Measurements from ENCODE around the gene ACAT1.

The ACAT1 gene

DNA sequence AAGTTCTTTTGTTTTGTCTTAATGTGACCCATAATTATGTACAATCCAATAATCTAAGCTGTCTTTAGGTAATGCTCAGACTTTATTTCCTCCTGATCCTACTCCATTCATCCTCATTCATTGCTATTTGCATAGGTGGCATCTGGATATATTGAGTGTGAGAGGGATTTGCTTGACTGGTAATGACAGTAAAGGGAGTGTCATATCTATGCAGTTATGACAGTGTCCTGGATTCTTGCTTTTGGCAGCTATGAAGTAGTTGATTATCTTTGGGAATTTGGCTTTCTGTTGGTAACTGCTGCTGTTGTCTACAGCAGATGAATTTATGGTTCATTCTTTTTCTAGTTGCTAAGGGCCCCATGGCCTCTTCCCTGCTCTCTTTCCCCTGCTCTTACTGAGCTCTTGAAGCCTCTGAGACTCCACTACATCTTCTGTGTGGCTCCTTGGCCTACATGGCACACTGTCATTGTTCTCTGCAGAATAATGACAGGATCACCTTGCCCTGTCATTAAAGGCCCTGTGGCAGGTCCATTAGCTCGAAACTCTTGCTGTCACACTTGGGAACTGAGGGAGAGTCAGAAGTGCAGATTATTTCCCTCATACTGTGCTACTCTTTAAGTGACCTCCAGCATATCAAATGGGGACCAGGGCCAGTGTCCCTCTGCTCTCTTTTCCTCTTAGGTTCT lies 20.1 kb upstream of the ACAT1 start:
- Histone ChIP-seq H3K9ac (ENCODE audit: low read length) (no peak overlapping the region), H3K27ac (ENCODE audit: low read length) (no peak overlapping the region), H3K9me3 (replicated peaks; ENCODE audit: insufficient read depth, low read length) (no peaks in the 10 kb centered on the region), H3K4me1 (ENCODE audit: low read length) (no peaks in the 10 kb centered on the region), H3K4me3 (ENCODE audit: low read length) (no peak overlapping the region), H3K4me2 (ENCODE audit: low read depth, low read length) (no peak overlapping the region), H2AFZ (ENCODE audit: low read length) (no peak overlapping the region), H4K20me1 (ENCODE audit: insufficient read depth, low read length) (no peaks in the 10 kb centered on the region), H3K36me3 (replicated peaks; ENCODE audit: insufficient read depth, low read length) (peaks cover 2% of the 10 kb centered on the region; the same call in 1 of the 2 replicates), H3K79me2 (ENCODE audit: low read length) (no peaks in the 10 kb centered on the region), H3K27me3 (replicated peaks; ENCODE audit: insufficient read depth, low read length) (no peaks in the 10 kb centered on the region), H3K9me2 (replicated peaks; ENCODE audit: insufficient read depth, low read length) (no peaks in the 10 kb centered on the region), H3F3A (ENCODE audit: insufficient read depth, low read length) (no peaks in the 10 kb centered on the region)
- DNase-seq: no peak
- TF ChIP-seq CTCF (IDR thresholded peaks at IDR 0.05; ENCODE audit: low read length) (no peak), EZH2phosphoT487 (IDR thresholded peaks at IDR 0.05; ENCODE audit: low read length) (no peak), EZH2 (optimal IDR thresholded peaks at IDR 0.05; ENCODE audit: low read depth, low read length) (no peak)

- no peaks in the 10 kb centered on the region for H3K4me1 ChIP-seq (ENCODE audit: low read length)
- H3K79me2 ChIP-seq (ENCODE audit: low read length): no peaks in the 10 kb centered on the region
- no peak overlapping the region for H3K4me2 ChIP-seq (ENCODE audit: low read depth, low read length)
- no peaks in the 10 kb centered on the region for H3K9me3 ChIP-seq (replicated peaks; ENCODE audit: insufficient read depth, low read length)
- no peak for DNase-seq
- H4K20me1 ChIP-seq (ENCODE audit: insufficient read depth, low read length): no peaks in the 10 kb centered on the region
- no peaks in the 10 kb centered on the region for H3K27me3 ChIP-seq (replicated peaks; ENCODE audit: insufficient read depth, low read length)
- no peaks in the 10 kb centered on the region for H3K9me2 ChIP-seq (replicated peaks; ENCODE audit: insufficient read depth, low read length)
- H3K36me3 ChIP-seq (replicated peaks; ENCODE audit: insufficient read depth, low read length): no peaks in the 10 kb centered on the region
- no peak overlapping the region for H2AFZ ChIP-seq (ENCODE audit: low read length)
- TF ChIP-seq EZH2phosphoT487 (IDR thresholded peaks at IDR 0.05; ENCODE audit: low read length) (no peak), CTCF (IDR thresholded peaks at IDR 0.05; ENCODE audit: low read length) (no peak), EZH2 (optimal IDR thresholded peaks at IDR 0.05; ENCODE audit: low read depth, low read length) (no peak)
- H3K27ac ChIP-seq (ENCODE audit: low read length): no peak overlapping the region
- no peaks in the 10 kb centered on the region for H3F3A ChIP-seq (ENCODE audit: insufficient read depth, low read length)
- no peak overlapping the region for H3K4me3 ChIP-seq (ENCODE audit: low read length)
- H3K9ac ChIP-seq (ENCODE audit: low read length): no peak overlapping the region
Observed at GRCh38 chr11:108111126-108111525, 10.2 kb upstream of the ACAT1 start.

DNA sequence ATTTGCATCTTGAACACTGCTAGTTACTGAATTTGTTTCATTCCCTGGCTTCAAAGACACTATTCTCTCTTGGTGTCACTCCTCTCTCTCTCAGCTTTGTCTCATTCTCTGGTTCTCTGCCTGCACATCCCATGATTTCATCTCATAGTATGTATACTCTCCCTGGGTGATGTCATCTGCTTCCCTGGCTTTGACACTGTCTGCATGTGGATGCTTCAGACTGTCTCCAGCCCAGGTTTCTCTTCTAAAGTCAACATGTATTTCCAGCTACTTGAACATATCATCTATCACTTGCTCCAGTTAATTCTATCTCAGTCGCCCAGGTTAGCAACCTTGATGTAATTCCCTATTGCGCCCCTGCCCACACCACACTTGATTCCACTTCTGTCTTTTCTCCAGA lies 9.3 kb upstream of the ACAT1 start:
- Histone ChIP-seq H3K27ac (ENCODE audit: low read length) (no peak overlapping the region), H3K4me2 (ENCODE audit: low read depth, low read length) (no peak overlapping the region), H3K79me2 (ENCODE audit: low read length) (no peaks in the 10 kb centered on the region), H3K9ac (ENCODE audit: low read length) (no peak overlapping the region), H3K4me3 (ENCODE audit: low read length) (no peak overlapping the region), H4K20me1 (ENCODE audit: insufficient read depth, low read length) (no peaks in the 10 kb centered on the region), H3K27me3 (replicated peaks; ENCODE audit: insufficient read depth, low read length) (no peaks in the 10 kb centered on the region), H3F3A (ENCODE audit: insufficient read depth, low read length) (no peaks in the 10 kb centered on the region), H3K4me1 (ENCODE audit: low read length) (no peaks in the 10 kb centered on the region), H2AFZ (ENCODE audit: low read length) (no peak overlapping the region), H3K9me2 (replicated peaks; ENCODE audit: insufficient read depth, low read length) (no peaks in the 10 kb centered on the region), H3K9me3 (replicated peaks; ENCODE audit: insufficient read depth, low read length) (no peaks in the 10 kb centered on the region), H3K36me3 (replicated peaks; ENCODE audit: insufficient read depth, low read length) (no peaks in the 10 kb centered on the region)
- no peak for DNase-seq
- TF ChIP-seq EZH2 (optimal IDR thresholded peaks at IDR 0.05; ENCODE audit: low read depth, low read length) (no peak), CTCF (IDR thresholded peaks at IDR 0.05; ENCODE audit: low read length) (no peak), EZH2phosphoT487 (IDR thresholded peaks at IDR 0.05; ENCODE audit: low read length) (no peak)
